K562 (cell line): ENCODE results near the gene CAST. TPM values are rescaled to one million over a fixed set of nuclear protein-coding genes. Genes with fewer than 3 reads are reported as not detected.

Source experiments
- ATF7 ChIP-seq: fragments of 450-650 bp; IDR thresholded peaks from 2 replicates; pipeline ENCODE4 v1.7.1; 2014; ENCODE audit warnings: mild to moderate bottlenecking, moderate library complexity
- BRCA1 ChIP-seq, 2 experiments: fragments of 450-650 bp in 1 of 2; sonication (generic) in 1 of 2; formaldehyde crosslinking in 1 of 2; IDR thresholded peaks; 2 replicates each; pipeline versions ENCODE4 v1.5.0 to v1.6.1; 2017 to 2020; ENCODE audit warnings: mild to moderate bottlenecking in 1 of 2, missing genetic modification reagents in 1 of 2
- E2F4 ChIP-seq: sonication (generic); formaldehyde crosslinking; IDR thresholded peaks from 2 replicates; pipeline ENCODE4 v1.8.0; 2022; ENCODE audit warnings: mild to moderate bottlenecking, low read depth, missing genetic modification reagents
- EZH2 ChIP-seq: IDR thresholded peaks from 2 replicates; pipeline ENCODE4 v1.6.1; 2012; ENCODE audit warnings: low read depth, mild to moderate bottlenecking, inconsistent platforms, low read length, borderline replicate concordance
- ILK ChIP-seq: fragments of 450-650 bp; IDR thresholded peaks from 2 replicates; pipeline ENCODE4 v1.6.1; 2016; ENCODE audit warnings: missing genetic modification characterization, low read depth, mild to moderate bottlenecking, missing compliant biosample characterization, moderate library complexity, borderline replicate concordance
- KDM5B ChIP-seq: fragments of 200-600 bp; sonication (generic); IDR thresholded peaks from 2 replicates; pipeline ENCODE4 v1.6.1; 2012; ENCODE audit warnings: low read depth, mild to moderate bottlenecking, moderate library complexity, low read length, control low read depth, inconsistent platforms; ENCODE audit not compliant: insufficient replicate concordance
- KHSRP ChIP-seq: fragments of 450-650 bp; IDR thresholded peaks from 2 replicates; pipeline ENCODE4 v1.6.1; 2017
- LCOR ChIP-seq: sonication (generic); formaldehyde crosslinking; IDR thresholded peaks from 2 replicates; pipeline ENCODE4 v1.8.0; 2022; ENCODE audit warnings: mild to moderate bottlenecking, missing genetic modification reagents
- RBBP5 ChIP-seq: fragments of 200-600 bp; sonication (generic); IDR thresholded peaks from 2 replicates; pipeline ENCODE4 v1.6.1; 2012; ENCODE audit warnings: borderline replicate concordance, mild to moderate bottlenecking, low read length, control low read depth, inconsistent platforms; ENCODE audit not compliant: insufficient read depth, poor library complexity, severe bottlenecking
- RUNX1 ChIP-seq: sonication (generic); IDR thresholded peaks from 2 replicates; pipeline ENCODE4 v1.6.1; 2016; ENCODE audit warnings: antibody characterized with exemption, low read depth
- SMARCC2 ChIP-seq: fragments of 450-650 bp; IDR thresholded peaks from 2 replicates; pipeline ENCODE4 v1.6.1; 2017; ENCODE audit warnings: antibody characterized with exemption, moderate library complexity, mild to moderate bottlenecking, low read depth
- TARDBP ChIP-seq: fragments of 450-650 bp; IDR thresholded peaks from 2 replicates; pipeline ENCODE4 v1.6.1; 2016
- TFE3 ChIP-seq: fragments of 450-650 bp; formaldehyde crosslinking; IDR thresholded peaks from 2 replicates; pipeline ENCODE4 v1.4.0; 2020; ENCODE audit warnings: mild to moderate bottlenecking, mixed read lengths
- ZBTB33 ChIP-seq: sonication (generic); formaldehyde crosslinking; IDR thresholded peaks from 2 replicates; pipeline ENCODE4 v1.8.1; 2023; ENCODE audit warnings: mild to moderate bottlenecking, missing genetic modification reagents
- ZC3H4 ChIP-seq: sonication (generic); formaldehyde crosslinking; IDR thresholded peaks from 2 replicates; pipeline ENCODE4 v1.9.0; 2021; ENCODE audit warnings: missing genetic modification reagents, borderline replicate concordance
- ZEB2 ChIP-seq: fragments of 450-650 bp; IDR thresholded peaks from 2 replicates; pipeline ENCODE4 v1.6.1; 2016
- ZNF12 ChIP-seq: sonication (generic); formaldehyde crosslinking; IDR thresholded peaks from 2 replicates; pipeline ENCODE4 v1.4.0; 2020; ENCODE audit warnings: mild to moderate bottlenecking, missing genetic modification reagents
- ZNF3 ChIP-seq: fragments of 250-450 bp; sonication (Bioruptor Pico); IDR thresholded peaks from 2 replicates; pipeline ENCODE4 v1.5.0; 2021; ENCODE audit warnings: mild to moderate bottlenecking, moderate library complexity
- ZNF347 ChIP-seq: fragments of 450-650 bp; formaldehyde crosslinking; IDR thresholded peaks from 2 replicates; pipeline ENCODE4 v1.4.0; 2020; ENCODE audit warnings: low read depth, mild to moderate bottlenecking, moderate library complexity
- ZNF395 ChIP-seq: fragments of 200-800 bp; sonication (Bioruptor generic); IDR thresholded peaks from 2 replicates; pipeline ENCODE4 v1.6.1; 2017; ENCODE audit warnings: missing genetic modification characterization, missing compliant biosample characterization
- ZNF507 ChIP-seq: conservative IDR thresholded peaks from 2 replicates; pipeline ENCODE4 v1.6.1; 2017; ENCODE audit warnings: missing genetic modification characterization, missing compliant biosample characterization
- ZNF695 ChIP-seq: fragments of 450-650 bp; formaldehyde crosslinking; IDR thresholded peaks from 2 replicates; pipeline ENCODE4 v1.4.0; 2020; ENCODE audit warnings: mild to moderate bottlenecking, moderate library complexity
- polyA plus RNA-seq, 8 experiments: library from polyadenylated mRNA; depleted of rRNA in 4 of 8; stranded (reverse) in 5 of 8; unstranded in 3 of 8; fragments of >200 nt; fragmentation: Nextera tagmentation in 2 of 8; fragmentation: Illumina TruSeq in 1 of 8; extraction: Ambion mirVana in 2 of 8; extraction: Trizol in 1 of 8; gene quantifications; 2 replicates each; pipeline versions ENCODE4 v1.2.1 to v1.2.3, GENCODE V29; 2011 to 2014; ENCODE audit warnings: inconsistent platforms in 1 of 8, missing spikeins in 1 of 8
- total RNA-seq, 7 experiments: library from RNA; depleted of rRNA in 6 of 7; stranded (reverse); fragments of >200 nt in 6 of 7; fragmentation: Illumina TruSeq in 2 of 7; extraction: Trizol in 2 of 7; gene quantifications; 2 replicates each; pipeline versions ENCODE4 v1.2.1 to v1.2.3, GENCODE V29; 2011 to 2021; ENCODE audit warnings: low replicate concordance in 1 of 7

CAST gene
- total and polyA plus RNA-seq, 9 of the 15 experiments (the other 6 are each of a cell fraction or from before 2014, with no cell fraction given) = 55.5 to 136 (median 86.1) TPM

GRCh38 chr5:96702503-96703383 is 40.6 kb downstream of the CAST start (continued):
- no peak for TF ChIP-seq SMARCC2
- TF ChIP-seq ZC3H4 (CRISPR knock-in tag) = peak; percentile 46; the same call in 1 of the 2 replicates
- no peak for TF ChIP-seq EZH2
- TF ChIP-seq KHSRP = no peak
- no peak for TF ChIP-seq BRCA1 (IDR thresholded peaks at IDR 0.05)
- TF ChIP-seq BRCA1 (CRISPR knock-in tag; IDR thresholded peaks at IDR 0.05) = no peak
- no peak for TF ChIP-seq ZNF507 (tag)
- TF ChIP-seq ZBTB33 (CRISPR knock-in tag) = peak; percentile 47
- 0 out of 2 replicates have a peak, but pooled peaks have one; percentile 50 for TF ChIP-seq E2F4 (CRISPR knock-in tag)
- no peak for TF ChIP-seq LCOR
- TF ChIP-seq ZNF695 (CRISPR knock-in tag) = no peak
- TF ChIP-seq RBBP5 = peak; percentile 85
- TF ChIP-seq TFE3 (CRISPR knock-in tag) = no peak
- no peak for TF ChIP-seq ZNF347 (CRISPR knock-in tag)
- TF ChIP-seq ATF7 = peak; percentile 58
- no peak; the same call in 1 of the 2 replicates for TF ChIP-seq ZNF12 (CRISPR knock-in tag)
- peak; percentile 74; the same call in 1 of the 2 replicates for TF ChIP-seq ZNF395
- no peak for TF ChIP-seq ZNF3 (CRISPR knock-in tag)
- no peak for TF ChIP-seq ILK
- no peak; the same call in 1 of the 2 replicates for TF ChIP-seq ZEB2
- 0 out of 2 replicates have a peak, but pooled peaks have one; percentile 44 for TF ChIP-seq RUNX1
- peak; percentile 56 for TF ChIP-seq KDM5B
- TF ChIP-seq TARDBP = peak; percentile 75; the same call in 1 of the 2 replicates
